ENCODE results near the gene NFX1.

DNA sequence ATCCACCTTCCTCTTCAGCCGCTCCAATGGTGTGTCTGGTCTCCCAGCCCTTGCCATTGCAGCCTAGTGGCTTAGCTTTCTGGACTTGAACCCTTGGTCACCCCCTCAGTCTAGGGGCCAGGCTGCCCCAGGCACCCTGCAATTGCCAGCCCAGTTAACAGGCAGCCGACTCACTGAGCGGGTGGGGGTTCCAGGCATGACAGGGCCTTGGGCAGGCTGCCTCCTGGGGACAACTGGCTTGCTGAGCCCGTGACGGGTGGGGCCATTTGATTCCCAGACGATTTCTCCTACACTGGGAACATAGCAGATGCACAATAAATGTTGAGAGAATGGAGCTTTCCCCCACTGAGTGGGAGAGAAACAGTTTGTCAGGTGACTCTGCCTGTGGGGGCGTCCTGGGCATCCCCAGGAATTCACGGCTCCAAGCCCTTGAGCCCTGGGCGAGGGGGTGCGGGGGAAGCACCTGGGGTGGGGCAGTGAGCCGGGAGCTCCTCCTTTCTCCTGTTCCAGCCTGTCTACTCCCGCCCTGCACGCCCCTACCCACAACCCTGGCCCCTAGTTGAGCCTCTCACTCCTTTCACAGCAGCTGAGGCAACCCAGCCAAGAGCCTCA, 124.7 kb downstream of the NFX1 start:
- TF ChIP-seq CTCF (IDR thresholded peaks at IDR 0.05) (no peak), POLR2AphosphoS5 (IDR thresholded peaks at IDR 0.05) (no peak)

Data from upper lobe of left lung (tissue), 4 donors.